GM19099 (cell line): Measurements from ENCODE around the gene CMTM1.

Experiments used
- POLR2A ChIP-seq: IDR thresholded peaks from 3 replicates; pipeline ENCODE4 v1.6.1; 2011; ENCODE audit warnings: low read depth; ENCODE audit not compliant: insufficient read length; ENCODE audit errors: extremely low read depth

Gene CMTM1

GRCh38 chr16:66525396-66526180 lies 40.7 kb upstream of the CMTM1 start:
- TF ChIP-seq POLR2A = no peak

DNA sequence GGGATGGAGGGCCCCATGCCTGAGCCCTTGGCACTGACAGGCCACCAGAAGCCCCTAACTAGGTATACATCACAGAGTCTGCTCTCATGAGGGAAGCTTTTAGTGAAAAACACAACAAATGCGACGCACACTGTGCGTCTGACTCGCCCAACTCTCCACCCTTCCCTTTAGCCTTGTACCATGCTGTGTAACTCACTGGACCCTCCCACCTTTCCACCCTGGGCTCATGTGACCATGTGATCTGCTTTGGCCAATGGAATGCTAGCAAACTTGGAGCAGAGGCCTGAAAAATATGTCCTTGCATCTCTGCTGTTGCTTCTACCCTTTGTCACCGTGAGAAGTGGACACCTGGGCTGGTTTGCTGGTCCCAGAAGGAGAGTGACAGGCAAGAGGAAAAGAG lies 37.9 kb upstream of the CMTM1 start:
- TF ChIP-seq POLR2A = no peak

DNA sequence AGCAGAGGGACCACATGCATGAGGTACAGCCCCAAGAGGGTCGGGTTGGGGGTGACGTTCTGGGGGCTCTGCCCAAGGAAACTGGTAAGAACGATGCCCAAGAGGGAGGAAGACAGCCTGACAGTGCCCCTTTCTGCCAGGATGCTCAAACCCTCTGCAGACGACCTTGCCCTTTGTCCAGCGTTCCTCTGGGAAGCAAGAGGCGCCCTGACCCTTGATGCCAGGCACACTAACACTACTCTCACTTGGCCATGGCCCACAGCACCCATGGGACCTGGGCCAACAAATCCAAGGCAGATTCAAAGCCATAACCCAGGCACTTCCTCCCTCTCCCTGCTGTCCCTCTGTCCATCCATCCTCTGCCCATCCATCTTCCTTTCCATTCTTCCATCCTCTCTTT lies 36.8 kb upstream of the CMTM1 start:
- TF ChIP-seq POLR2A = no peak

GRCh38 chr16:66534376-66534799 lies 31.9 kb upstream of the CMTM1 start:
- no peak for TF ChIP-seq POLR2A

- TF ChIP-seq POLR2A = no peak
These were observed 29.7 kb upstream of the CMTM1 start for GRCh38 chr16:66536525-66536924.

DNA sequence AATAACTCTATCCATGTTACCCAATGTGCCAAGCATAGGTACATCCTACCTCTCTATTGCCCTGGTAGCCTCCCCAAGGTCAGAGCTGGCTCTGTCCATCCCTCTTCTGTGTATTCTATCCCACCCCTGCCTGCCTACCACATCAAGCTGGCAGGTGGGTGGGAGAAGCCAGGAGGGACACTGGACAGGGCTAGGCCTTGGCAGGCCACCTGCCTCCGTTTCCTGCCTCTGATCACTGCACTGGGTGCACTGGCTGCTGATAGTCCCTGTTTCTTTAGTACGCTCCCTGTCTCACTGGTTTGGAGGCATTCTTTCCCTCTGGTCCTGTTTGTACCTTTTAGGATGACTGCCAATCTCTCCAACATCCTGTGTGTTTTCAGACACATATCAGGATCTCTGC lies 29.0 kb upstream of the CMTM1 start:
- TF ChIP-seq POLR2A = no peak

DNA sequence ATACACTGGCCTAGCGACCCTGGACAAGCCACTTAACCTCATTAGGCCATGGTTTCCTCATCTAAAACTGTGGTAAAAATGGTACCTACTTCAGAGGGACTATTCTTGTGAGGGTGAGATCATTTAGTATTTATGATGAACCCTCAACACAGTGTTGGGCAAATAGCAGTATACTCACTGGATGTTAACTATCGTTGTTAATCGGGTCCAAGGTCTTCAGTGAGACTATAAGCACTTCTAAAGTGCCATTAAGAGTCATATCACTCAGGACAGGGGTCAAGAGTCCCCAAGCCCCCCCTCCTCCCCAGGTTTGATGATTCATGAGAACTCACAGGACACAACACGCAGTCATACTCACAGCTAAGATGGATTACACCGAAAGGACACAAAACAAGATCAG lies 27.3 kb upstream of the CMTM1 start:
- TF ChIP-seq POLR2A = no peak

DNA sequence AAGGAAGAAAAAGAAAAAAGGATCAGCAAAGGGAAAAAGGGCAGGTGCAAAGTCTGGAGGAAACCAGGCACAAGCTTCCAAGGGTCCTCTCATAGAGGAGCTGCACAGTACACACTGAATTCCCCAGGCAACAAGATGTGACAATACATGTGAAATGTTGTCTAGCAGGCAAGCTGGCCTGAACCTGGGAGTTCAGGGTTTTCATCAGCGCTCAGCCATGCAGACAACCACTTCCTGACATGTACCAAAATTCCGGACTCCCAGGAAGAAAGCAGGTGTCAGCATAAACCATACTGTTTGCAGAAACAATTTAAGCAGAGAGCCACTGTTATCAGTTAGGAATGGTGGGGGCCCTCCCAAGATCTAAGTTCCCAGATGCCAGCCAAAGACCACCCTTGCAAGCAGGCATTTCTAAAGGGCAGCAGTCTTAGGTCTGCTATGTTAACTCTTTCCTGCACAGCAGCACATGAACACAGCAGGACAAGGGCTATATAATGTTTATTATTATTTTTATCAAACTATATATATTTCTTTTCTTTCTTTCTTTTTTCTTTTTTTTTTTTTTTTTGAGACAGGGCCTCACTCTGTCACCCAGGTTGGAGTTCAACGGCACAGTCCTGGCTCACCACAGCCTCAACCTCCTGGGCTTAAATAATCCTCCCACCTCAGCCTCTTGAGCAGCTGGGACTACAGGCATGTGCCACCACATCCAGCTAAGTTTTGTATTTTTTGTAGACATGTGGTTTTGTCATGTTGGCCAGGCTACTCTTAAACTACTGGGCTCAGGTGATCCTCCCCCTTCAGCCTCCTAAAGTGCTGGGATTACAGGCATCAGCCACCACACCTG lies 26.4 kb upstream of the CMTM1 start:
- TF ChIP-seq POLR2A = no peak

- TF ChIP-seq POLR2A = no peak
These were observed 24.6 kb upstream of the CMTM1 start for GRCh38 chr16:66541388-66542355.

GRCh38 chr16:66542396-66542795 lies 23.8 kb upstream of the CMTM1 start:
- no peak for TF ChIP-seq POLR2A

GRCh38 chr16:66543541-66543940 lies 22.7 kb upstream of the CMTM1 start:
- TF ChIP-seq POLR2A = no peak

- TF ChIP-seq POLR2A = no peak
These were observed 22.1 kb upstream of the CMTM1 start for GRCh38 chr16:66544016-66544757.

DNA sequence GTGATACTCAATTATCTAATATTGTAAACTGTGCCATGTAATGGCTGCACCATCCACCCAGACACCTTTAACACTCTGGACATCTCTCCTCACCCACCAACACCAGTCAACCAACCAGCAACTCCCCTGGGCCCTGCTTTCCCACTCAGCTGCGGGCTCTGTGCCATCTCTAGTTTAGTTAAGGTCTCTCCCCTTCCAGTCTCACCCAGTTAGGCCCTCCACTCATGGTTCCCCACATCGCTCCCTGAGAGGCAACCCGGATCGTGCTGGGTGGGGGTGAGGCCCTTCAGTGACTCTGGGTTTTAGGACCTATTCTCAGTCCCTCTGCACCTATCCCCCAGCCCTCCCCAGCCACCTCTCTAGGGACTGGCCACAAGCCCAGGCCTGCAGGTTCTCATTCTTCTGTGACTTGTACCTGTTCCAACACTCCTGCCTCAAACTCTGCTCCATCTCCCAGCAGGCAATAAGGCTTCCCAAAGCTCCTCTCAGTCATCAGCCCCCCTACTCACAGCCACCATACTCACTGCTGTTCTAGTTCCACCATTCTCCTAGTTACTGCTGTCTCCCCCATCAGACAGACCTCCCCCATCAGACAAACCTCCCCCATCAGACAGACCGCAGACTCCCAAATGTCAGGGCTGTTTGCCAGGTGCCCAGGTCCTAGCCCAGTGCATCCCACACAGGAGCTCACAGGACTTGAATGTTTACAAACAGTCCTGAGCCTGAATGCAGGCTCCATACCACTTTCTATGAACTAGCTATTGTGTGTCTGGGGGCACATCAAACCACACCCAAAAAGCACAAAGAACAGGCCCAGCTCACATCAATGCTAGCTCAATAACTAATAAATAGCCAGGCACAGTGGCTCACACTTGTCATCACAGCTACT lies 18.9 kb upstream of the CMTM1 start:
- no peak for TF ChIP-seq POLR2A
